Cardiac muscle cell (in vitro differentiated cells and primary cell): ENCODE results near the gene NUDT19. TPM values are rescaled to one million over a fixed set of nuclear protein-coding genes. Genes with fewer than 3 reads are reported as not detected.
"Not testable (repeated sequence)": the region's sequence is repeated elsewhere in the genome, so short reads cannot be mapped to it uniquely, and the experiment has no call there.

Experiments
- DNase-seq, 2 donors: peaks; one replicate each; pipeline versions ENCODE4 v3.0.0 to v3.0.0-alpha.2; 2010 to 2017; ENCODE audit warnings: low read depth in 1 of 2, low spot score in 1 of 2
- H3K27ac ChIP-seq: fragments of 200-600 bp; sonication (generic); 2 replicates; pipeline ENCODE4 v1.5.1; 2016
- H3K27me3 ChIP-seq: fragments of 200-600 bp; sonication (generic); 2 replicates; pipeline ENCODE4 v1.6.0; 2016; ENCODE audit warnings: control low read depth
- H3K36me3 ChIP-seq: fragments of 200-600 bp; sonication (generic); 2 replicates; pipeline ENCODE4 v1.5.1; 2016; ENCODE audit warnings: control low read depth
- H3K4me1 ChIP-seq: fragments of 200-600 bp; sonication (generic); 2 replicates; pipeline ENCODE4 v1.8.1; 2017; ENCODE audit warnings: low read depth, mild to moderate bottlenecking, mixed run types
- H3K4me3 ChIP-seq: fragments of 200-600 bp; sonication (generic); 2 replicates; pipeline ENCODE4 v1.5.1; 2016; ENCODE audit warnings: mild to moderate bottlenecking
- H3K9me3 ChIP-seq: fragments of 200-600 bp; sonication (generic); 2 replicates; pipeline ENCODE4 v1.5.1; 2017; ENCODE audit warnings: low read depth, mild to moderate bottlenecking, control low read depth
- CTCF ChIP-seq: IDR thresholded peaks from 2 replicates; pipeline ENCODE4 v1.5.1; 2012; ENCODE audit warnings: low read depth, mild to moderate bottlenecking, low read length
- polyA plus RNA-seq: library from polyadenylated mRNA; unstranded; fragments of >200 nt; fragmentation: Nextera tagmentation; extraction: Ambion mirVana; gene quantifications from 2 replicates; pipeline ENCODE4 v1.2.1, GENCODE V29; 2016
- total RNA-seq: library from RNA; depleted of rRNA; stranded (reverse); fragments of >200 nt; gene quantifications from 2 replicates; pipeline ENCODE4 v1.2.3, GENCODE V29; 2016

NUDT19 gene
- total and polyA plus RNA-seq, 2 experiments from 2014 or later, result 2.1 to 5.5 TPM

GRCh38 chr19:32735936-32736335 lies 44.3 kb downstream of the NUDT19 start:
- Histone ChIP-seq H3K27me3 (peaks cover 6% of the 10 kb centered on the region), H3K27ac (no peak overlapping the region), H3K9me3 (no peaks in the 10 kb centered on the region), H3K4me1 (no peaks in the 10 kb centered on the region), H3K4me3 (no peak overlapping the region), H3K36me3 (no peaks in the 10 kb centered on the region)
- no peak for DNase-seq
- no peak for TF ChIP-seq CTCF

GRCh38 chr19:32743021-32743420 lies 51.4 kb downstream of the NUDT19 start:
- Histone ChIP-seq H3K36me3 (no peaks in the 10 kb centered on the region), H3K4me1 (no peaks in the 10 kb centered on the region), H3K27me3 (peaks cover 7% of the 10 kb centered on the region), H3K27ac (no peak overlapping the region), H3K9me3 (no peaks in the 10 kb centered on the region), H3K4me3 (no peak overlapping the region)
- no peak for DNase-seq
- TF ChIP-seq CTCF, result no peak

- Histone ChIP-seq H3K36me3 (no peaks in the 10 kb centered on the region), H3K27ac (no peak overlapping the region), H3K4me1 (no peaks in the 10 kb centered on the region), H3K4me3 (no peak overlapping the region), H3K9me3 (no peaks in the 10 kb centered on the region), H3K27me3 (peaks cover 7% of the 10 kb centered on the region)
- DNase-seq, result no peak
- no peak for TF ChIP-seq CTCF
These were observed 51.8 kb downstream of the NUDT19 start for GRCh38 chr19:32743447-32743846.

- Histone ChIP-seq H3K4me1 (no peaks in the 10 kb centered on the region), H3K36me3 (no peaks in the 10 kb centered on the region), H3K9me3 (no peaks in the 10 kb centered on the region), H3K27me3 (peaks cover 7% of the 10 kb centered on the region), H3K27ac (no peak overlapping the region), H3K4me3 (no peak overlapping the region)
- no peak for DNase-seq
- TF ChIP-seq CTCF, result no peak
These were observed 53.1 kb downstream of the NUDT19 start for GRCh38 chr19:32744555-32745325.

GRCh38 chr19:32745594-32746251 lies 54.1 kb downstream of the NUDT19 start:
- not testable (repeated sequence) for H3K27ac ChIP-seq, H3K4me1 ChIP-seq, H3K36me3 ChIP-seq, H3K27me3 ChIP-seq, H3K9me3 ChIP-seq, H3K4me3 ChIP-seq
- DNase-seq, result peak in 1 of 2 donors; percentile 12

GRCh38 chr19:32746631-32747196 lies 55.1 kb downstream of the NUDT19 start:
- not testable (repeated sequence) for H3K36me3 ChIP-seq, H3K4me3 ChIP-seq, H3K27ac ChIP-seq, H3K4me1 ChIP-seq, H3K27me3 ChIP-seq, H3K9me3 ChIP-seq
- DNase-seq, result peak; percentile 2 to 11
